Glutamatergic neuron (in vitro differentiated cells): ENCODE results near the gene TENT5C. TPM values are rescaled to one million over a fixed set of nuclear protein-coding genes. Genes with fewer than 3 reads are reported as not detected.

Experiments
- DNase-seq: peaks from one replicate; pipeline ENCODE4 v3.0.0; 2022
- H3K27ac Mint-ChIP-seq: one replicate; pipeline ENCODE4 v1.8.0; 2020; ENCODE audit warnings: mild to moderate bottlenecking, mixed read lengths, inconsistent platforms; ENCODE audit not compliant: unreplicated experiment
- H3K27me3 Mint-ChIP-seq: one replicate; pipeline ENCODE4 v1.8.0; 2020; ENCODE audit warnings: mild to moderate bottlenecking, moderate library complexity, mixed read lengths, inconsistent platforms; ENCODE audit not compliant: unreplicated experiment
- H3K36me3 Mint-ChIP-seq: one replicate; pipeline ENCODE4 v1.8.0; 2020; ENCODE audit warnings: mild to moderate bottlenecking, mixed read lengths, inconsistent platforms; ENCODE audit not compliant: unreplicated experiment
- H3K4me1 Mint-ChIP-seq: one replicate; pipeline ENCODE4 v1.8.0; 2020; ENCODE audit warnings: mild to moderate bottlenecking, low read depth, mixed read lengths, inconsistent platforms; ENCODE audit not compliant: unreplicated experiment
- H3K4me3 Mint-ChIP-seq: one replicate; pipeline ENCODE4 v1.8.0; 2020; ENCODE audit warnings: mild to moderate bottlenecking, mixed read lengths, inconsistent platforms; ENCODE audit not compliant: unreplicated experiment
- H3K9me3 Mint-ChIP-seq: one replicate; pipeline ENCODE4 v1.8.0; 2020; ENCODE audit warnings: mild to moderate bottlenecking, moderate library complexity, mixed read lengths, inconsistent platforms; ENCODE audit not compliant: unreplicated experiment
- CTCF ChIP-seq: fragments of 200-600 bp; sonication (generic); IDR thresholded peaks from one replicate; pipeline ENCODE4 v1.5.0; 2021; ENCODE audit not compliant: partially characterized antibody, unreplicated experiment
- total RNA-seq: library from RNA; stranded (reverse); fragmentation: NEBNext Ultra II Directional; extraction: Animal tissue kit (Norgen Biotek cat#: 25700); gene quantifications from one replicate; pipeline ENCODE4 v1.2.1, GENCODE V29; 2021; ENCODE audit not compliant: unreplicated experiment

Gene TENT5C
- total RNA-seq, 1 donor from 2014 or later: 0.27 TPM

DNA sequence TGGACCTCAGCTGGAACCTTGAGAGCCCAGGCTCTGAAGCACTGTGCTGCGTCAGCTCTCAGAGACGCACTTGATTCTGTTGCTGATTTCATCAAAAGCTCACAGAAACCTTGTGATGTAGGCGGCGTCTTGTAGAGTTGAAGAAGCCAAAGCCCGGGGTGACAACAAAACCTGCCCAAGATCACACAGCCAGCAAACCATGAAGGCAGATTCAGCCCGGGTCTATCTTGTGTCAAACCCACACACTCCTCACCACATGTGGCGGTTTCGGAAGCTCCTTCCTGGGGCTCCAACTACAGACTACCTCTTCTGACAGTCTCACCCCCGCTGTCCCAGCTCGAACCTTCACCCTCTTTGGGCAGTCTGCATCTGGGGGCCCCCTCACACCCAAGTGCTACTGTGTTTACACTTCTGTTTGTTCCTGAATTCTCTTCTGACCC, 50.4 kb downstream of the TENT5C start:
- H3K4me1 Mint-ChIP-seq: peaks cover 12% of the 10 kb centered on the region
- H3K4me3 Mint-ChIP-seq: no peak overlapping the region
- peaks cover 5% of the 10 kb centered on the region for H3K9me3 Mint-ChIP-seq
- H3K27me3 Mint-ChIP-seq: peaks cover 4% of the 10 kb centered on the region
- no peaks in the 10 kb centered on the region for H3K36me3 Mint-ChIP-seq
- no peak for DNase-seq
- TF ChIP-seq CTCF: no peak
- H3K27ac Mint-ChIP-seq: no peak overlapping the region

GRCh38 chr1:117657031-117657430, 51.2 kb downstream of the TENT5C start:
- Mint-ChIP-seq H3K27ac (no peak overlapping the region), H3K4me1 (peaks cover 12% of the 10 kb centered on the region), H3K9me3 (peaks cover 5% of the 10 kb centered on the region), H3K36me3 (no peaks in the 10 kb centered on the region), H3K27me3 (peaks cover 2% of the 10 kb centered on the region), H3K4me3 (no peak overlapping the region)
- no peak for TF ChIP-seq CTCF
- DNase-seq: no peak

- H3K36me3 Mint-ChIP-seq: no peaks in the 10 kb centered on the region
- TF ChIP-seq CTCF: no peak
- H3K27ac Mint-ChIP-seq: no peak overlapping the region
- H3K4me3 Mint-ChIP-seq: no peak overlapping the region
- peaks cover 5% of the 10 kb centered on the region for H3K9me3 Mint-ChIP-seq
- DNase-seq: no peak
- H3K27me3 Mint-ChIP-seq: peaks cover 2% of the 10 kb centered on the region
- H3K4me1 Mint-ChIP-seq: peaks cover 12% of the 10 kb centered on the region
These were observed 52.3 kb downstream of the TENT5C start for GRCh38 chr1:117657949-117658660.

DNA sequence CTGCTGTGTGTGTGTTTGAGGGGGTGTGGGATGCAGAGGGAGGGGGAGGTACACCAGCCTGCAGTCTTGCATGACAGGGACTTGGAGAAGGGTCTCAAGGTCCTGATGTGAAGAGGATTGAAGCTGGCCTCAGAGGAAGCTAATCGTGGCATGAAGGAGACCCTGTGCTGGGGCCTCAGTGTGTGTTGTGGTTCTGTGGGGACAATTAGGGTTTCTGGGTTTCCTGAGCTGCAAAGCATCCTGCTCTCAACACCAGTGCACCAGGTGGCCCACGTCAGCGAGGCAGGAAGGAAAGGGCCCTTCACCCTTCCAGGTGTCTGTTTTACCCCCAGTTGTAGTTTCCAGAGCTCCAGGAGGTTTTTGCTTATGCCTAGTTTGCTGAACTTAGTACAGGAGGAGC, 52.8 kb downstream of the TENT5C start:
- Mint-ChIP-seq H3K4me3 (no peak overlapping the region), H3K27me3 (peaks cover under 1% of the 10 kb centered on the region), H3K9me3 (peaks cover 5% of the 10 kb centered on the region), H3K27ac (no peak overlapping the region), H3K36me3 (peaks cover 3% of the 10 kb centered on the region), H3K4me1 (peaks cover 12% of the 10 kb centered on the region)
- no peak for TF ChIP-seq CTCF
- no peak for DNase-seq

DNA sequence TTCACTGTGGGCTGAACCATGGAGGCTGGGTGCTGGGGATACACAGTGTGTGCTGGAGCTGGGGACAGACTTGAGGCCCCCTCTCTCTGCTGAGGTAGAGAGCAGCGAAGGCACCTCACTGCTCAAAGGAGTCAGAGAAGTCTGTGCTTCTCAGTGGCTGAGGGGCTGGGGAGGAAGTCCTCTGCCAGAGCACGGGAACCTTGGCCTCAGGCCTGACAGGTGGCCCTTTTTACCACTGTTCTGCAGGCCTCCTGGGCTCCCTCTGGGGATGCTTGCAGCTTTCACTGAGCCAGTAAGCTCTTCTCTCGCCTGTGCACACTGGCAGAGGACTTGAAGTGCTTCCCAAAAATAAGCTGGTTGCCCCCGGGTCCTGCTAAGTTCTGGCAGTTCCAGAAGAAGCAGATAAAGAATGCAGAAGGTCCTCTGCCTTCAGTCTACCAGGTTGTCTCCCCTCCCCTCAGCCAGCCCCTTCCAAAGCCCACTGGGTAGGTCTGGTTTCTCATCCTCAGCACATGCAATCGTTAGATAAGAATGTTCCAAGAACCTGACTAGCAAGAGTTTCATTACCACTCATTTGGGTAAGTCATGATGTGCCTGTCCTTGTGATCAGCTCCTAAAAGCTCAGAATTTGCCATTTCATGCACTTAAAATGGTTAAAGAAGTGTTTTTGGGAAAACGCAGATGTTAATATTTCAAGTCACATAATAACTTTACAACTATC, 53.9 kb downstream of the TENT5C start:
- Mint-ChIP-seq H3K27me3 (no peaks in the 10 kb centered on the region), H3K36me3 (peaks cover 5% of the 10 kb centered on the region), H3K4me3 (no peak overlapping the region), H3K9me3 (peaks cover 5% of the 10 kb centered on the region), H3K4me1 (peaks cover 12% of the 10 kb centered on the region), H3K27ac (no peak overlapping the region)
- DNase-seq: no peak
- TF ChIP-seq CTCF: no peak
